Inferior parietal cortex (tissue), 1 donor: ENCODE data around the gene DPP3.

ENCODE experiments used
- DNase-seq: peaks from one replicate; pipeline ENCODE4 v3.0.0-alpha.2; 2016; ENCODE audit errors: extremely low spot score

The DPP3 gene

DNA sequence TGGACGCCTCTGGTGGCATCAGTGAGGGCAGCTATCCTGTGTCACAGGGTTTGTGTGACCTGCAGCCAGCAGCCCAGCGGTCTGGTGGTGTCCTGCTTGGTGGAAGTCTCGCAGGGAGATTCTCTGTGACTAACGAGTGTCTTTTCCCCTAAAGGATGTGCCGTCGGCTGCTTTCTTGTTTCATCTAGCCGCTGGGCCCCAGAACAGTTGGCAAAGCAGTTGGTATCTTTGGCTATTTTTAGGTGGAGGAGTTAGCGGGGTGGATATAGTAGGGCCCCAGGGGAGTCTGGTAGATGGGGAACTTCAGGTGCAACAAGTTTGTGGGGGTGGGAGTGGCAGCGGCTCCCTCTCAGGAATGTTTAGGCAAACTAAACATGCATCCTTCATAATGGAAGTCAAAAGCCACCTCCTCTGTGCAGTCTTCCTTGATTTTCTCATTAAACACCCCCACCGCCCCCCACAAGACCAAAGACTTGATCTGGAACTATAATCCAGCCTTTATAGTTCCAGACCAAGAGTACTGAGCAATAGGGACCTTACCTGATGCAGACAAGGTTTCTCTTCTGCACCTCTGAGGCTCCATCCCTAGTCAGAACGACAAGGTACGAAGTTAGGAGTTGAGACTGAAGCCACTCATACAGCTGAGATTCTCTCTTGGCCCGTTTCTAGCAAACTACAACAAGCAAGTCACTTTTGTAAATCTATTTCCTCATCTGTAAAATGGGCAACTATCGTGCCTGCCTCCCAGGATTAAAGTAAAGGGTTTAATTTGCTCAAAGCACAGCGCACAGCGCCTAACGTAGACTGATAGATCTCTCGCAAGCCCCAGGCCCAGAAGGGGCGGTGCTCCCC is 14.6 kb upstream of the DPP3 start:
- DNase-seq = no peak

DNA sequence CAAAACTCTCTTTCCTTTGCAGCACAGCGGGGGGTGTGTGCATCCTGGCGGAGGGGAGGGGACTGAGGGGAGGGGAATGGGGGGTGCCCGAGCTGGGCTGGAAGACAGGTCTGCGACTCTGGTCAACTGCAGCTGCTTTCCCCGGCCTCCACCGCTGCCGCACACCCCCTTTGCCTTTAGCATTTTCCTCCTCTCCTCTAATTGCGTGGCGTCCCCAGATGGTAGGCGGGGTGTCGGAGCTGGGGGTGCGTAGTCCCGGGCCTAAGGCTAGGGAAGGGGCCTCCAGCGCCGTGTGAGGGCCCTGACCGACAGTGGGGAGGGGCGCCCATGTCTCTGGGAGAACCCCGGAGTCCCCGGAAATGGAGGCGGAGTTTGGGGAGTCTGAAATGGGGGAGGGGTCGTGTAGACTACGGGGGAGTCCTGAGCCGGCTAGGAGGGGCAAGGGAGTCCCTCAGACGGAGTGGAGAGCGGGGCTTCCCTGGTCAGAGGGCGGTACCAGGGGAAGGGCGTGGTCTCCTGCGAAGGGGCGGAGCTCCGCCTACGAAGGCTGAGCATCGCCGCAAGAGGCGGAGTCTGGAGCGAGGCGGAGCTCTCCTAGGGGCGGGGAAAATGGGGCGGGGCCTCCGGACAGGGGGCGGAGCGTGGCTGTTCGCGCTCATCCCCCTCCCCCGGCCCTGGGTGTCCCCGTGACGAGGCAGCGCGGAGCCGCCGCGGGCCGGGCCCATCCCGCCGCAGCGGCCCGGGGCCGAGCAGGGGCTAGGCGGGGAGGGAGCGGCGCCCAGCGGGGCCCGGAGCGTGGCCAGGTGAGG is 13.8 kb upstream of the DPP3 start, which contains the start of gene PELI3:
TSS of gene PELI3 (plus strand) at position 681 of the 809 bp plus-strand sequence. CDS start 1,224 bp downstream, outside the sequence.
- DNase-seq = peak; percentile 85

DNA sequence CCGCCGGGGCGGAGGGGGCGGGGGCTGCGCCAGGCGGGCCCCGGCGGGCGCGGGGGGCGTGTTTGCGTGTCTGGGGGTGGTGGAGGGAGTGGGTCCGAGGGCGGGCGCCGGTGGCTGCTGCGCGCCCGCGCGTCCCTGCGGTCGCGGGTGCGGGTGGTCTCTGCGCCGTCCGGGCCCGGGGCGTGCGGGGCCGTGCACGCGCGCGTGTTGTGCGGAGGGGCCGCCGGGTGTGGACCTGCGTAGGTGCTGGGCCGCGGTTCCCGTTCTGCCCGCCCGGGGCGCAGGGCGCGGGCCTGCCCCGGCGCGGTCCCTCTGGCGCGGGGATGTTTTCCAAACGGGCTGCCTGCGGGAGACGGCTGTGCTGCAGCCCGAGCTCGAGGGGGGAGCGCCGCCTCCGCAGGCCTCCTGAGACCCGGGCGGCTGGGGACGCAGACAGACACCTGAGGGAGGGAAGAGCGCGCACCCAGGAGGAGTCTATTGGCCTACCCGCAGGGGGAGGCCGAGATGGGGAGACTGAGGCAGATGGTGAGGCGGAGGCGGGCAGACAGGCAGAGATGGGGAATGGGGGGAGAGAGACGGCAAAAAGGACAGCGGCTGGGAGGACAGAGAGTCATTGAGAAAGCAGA is 13.1 kb upstream of the DPP3 start:
- DNase-seq = no peak

DNA sequence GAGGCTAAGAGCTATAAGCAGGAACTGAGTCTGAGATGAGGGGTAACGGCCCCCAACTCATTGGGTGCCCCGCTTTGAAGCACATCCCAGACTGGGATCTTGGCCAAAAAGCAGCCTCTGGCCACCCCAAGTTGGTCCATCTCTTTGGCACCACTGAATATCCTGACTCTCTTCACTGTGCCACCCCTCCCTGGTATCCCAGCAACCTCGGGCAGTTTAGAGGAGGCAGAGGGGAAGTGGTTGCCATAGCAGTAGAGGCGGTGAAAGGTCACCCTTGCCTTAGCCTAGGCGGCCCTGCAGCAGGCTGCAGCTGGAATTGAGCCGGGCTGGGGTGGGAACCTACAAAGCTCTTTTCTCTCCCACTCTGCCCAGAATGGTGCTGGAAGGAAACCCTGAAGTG is 12.5 kb upstream of the DPP3 start:
- DNase-seq = no peak

DNA sequence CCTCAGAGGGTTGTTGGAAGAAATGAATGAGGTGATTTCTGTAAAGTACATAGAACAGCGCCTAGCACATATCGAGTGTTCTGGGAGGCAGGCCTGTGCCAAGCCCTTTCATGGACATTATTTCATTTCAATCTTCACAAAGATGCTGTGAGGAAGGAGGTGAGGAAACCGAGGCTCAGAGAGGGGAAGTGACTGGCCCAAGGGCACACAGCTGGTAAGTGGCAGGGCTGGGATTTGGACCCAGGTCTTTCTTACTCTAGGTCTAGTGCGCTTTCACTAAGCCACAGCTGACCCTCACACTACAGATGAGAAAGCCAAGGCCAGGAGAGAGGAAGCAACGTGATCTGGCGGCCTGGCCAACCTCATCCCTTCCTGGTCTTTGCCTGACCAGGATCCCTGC is 11.5 kb upstream of the DPP3 start:
- no peak for DNase-seq

DNA sequence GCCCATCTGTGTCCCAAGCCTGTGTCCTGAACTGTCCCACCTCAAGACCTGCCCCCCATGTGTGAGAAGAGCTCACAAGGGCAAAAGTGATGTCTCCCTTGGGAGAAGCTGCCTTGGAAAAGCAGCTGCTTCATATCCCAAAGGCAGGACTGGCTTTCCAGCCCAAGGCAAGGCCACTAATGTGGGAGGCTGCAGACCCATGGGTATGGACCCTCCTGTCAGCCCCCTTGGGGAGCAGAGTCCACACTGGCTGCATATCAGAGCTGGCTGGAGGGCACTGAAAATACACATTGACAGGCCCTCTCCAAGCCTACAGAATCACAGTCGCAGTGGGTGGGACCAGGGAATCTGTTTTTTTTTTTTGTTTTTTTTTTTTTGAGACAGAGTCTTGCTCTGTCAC is 10.8 kb upstream of the DPP3 start:
- no peak for DNase-seq

DNA sequence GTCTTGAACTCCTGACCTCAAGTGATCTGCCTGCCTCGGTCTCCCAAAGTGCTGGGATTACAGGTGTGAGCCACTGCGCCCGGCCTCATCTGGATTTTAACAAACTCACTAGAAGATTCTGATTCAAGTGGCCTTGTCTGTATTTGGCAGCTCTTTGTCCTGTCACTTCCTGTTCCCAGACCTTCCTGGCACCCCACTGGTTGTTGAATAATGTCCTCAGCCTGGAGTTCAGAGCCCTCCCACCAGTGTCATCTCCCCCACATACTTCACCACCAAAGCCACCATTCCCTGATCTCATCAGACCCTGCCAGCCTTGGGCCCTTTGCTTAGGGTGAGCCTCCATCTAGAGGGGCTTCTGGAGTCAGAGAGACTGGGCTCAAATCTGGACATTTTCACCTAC is 10.2 kb upstream of the DPP3 start:
- DNase-seq = no peak

GRCh38 chr11:66471142-66471541 is 9.1 kb upstream of the DPP3 start:
- no peak for DNase-seq

DNA sequence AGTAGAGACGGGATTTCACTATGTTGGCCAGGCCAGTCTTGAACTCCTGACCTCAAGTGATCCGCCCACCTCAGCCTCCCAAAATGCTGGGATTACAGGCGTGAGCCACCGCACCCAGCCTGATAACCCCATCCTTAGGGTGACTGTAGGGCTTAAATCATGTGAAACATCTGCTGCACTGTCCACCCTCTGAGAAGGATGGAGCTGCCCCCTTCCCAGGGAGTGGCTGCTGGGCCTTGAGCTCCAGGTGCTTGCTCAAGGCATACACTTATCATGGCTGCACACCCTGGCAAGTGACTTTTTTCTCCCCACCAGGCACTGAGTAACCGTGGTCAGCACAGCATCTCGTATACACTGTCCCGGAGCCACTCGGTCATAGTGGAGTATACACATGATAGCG is 8.2 kb upstream of the DPP3 start:
- DNase-seq = no peak

DNA sequence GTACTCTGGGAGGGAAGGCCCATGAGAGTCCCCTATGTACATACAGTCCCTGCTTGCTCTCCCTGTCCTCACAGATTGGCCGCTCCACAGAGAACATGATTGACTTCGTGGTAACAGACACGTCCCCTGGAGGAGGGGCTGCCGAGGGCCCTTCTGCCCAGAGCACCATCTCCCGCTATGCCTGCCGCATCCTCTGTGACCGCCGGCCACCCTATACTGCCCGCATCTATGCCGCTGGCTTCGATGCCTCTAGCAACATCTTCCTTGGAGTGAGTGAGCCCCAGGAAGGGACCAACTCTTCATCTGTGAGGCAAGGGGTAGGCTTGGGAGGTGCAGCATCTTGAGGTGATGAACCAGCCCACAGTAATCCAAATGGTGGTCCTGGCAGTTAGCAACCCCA is 7.1 kb upstream of the DPP3 start:
- DNase-seq = no peak

- no peak for DNase-seq
Observed at GRCh38 chr11:66473608-66474515, 6.4 kb upstream of the DPP3 start.

DNA sequence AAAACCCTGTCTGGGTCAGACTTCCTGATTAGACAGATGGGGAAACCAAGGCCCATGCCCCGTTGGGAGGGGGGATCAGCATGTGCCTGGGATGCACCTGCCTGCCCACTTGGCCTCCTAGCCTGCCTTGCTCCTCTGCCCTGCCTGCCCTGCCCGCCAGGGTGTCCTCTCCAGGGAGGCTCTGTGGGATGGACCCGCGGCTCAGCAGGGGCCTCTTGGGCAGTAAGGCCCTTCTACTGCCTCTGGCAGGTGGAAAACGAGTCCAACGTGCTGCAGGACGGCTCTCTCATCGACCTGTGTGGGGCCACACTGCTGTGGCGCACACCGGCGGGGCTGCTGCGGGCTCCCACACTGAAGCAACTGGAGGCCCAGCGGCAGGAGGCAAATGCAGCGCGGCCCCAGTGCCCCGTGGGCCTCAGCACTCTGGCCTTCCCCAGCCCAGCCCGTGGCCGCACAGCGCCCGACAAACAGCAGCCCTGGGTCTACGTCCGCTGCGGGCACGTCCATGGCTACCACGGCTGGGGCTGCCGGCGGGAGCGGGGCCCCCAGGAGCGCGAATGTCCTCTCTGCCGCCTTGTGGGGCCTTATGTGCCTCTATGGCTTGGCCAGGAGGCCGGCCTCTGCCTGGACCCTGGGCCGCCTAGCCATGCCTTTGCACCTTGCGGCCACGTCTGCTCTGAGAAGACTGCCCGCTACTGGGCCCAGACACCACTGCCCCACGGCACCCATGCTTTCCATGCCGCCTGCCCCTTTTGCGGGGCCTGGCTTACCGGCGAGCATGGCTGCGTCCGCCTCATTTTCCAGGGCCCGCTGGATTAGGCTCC is 4.7 kb upstream of the DPP3 start:
- DNase-seq = no peak

GRCh38 chr11:66476173-66476840 is 3.9 kb upstream of the DPP3 start:
- no peak for DNase-seq

GRCh38 chr11:66476841-66477251 is 3.4 kb upstream of the DPP3 start:
- no peak for DNase-seq

- no peak for DNase-seq
Observed at GRCh38 chr11:66477263-66478201, 2.7 kb upstream of the DPP3 start.

DNA sequence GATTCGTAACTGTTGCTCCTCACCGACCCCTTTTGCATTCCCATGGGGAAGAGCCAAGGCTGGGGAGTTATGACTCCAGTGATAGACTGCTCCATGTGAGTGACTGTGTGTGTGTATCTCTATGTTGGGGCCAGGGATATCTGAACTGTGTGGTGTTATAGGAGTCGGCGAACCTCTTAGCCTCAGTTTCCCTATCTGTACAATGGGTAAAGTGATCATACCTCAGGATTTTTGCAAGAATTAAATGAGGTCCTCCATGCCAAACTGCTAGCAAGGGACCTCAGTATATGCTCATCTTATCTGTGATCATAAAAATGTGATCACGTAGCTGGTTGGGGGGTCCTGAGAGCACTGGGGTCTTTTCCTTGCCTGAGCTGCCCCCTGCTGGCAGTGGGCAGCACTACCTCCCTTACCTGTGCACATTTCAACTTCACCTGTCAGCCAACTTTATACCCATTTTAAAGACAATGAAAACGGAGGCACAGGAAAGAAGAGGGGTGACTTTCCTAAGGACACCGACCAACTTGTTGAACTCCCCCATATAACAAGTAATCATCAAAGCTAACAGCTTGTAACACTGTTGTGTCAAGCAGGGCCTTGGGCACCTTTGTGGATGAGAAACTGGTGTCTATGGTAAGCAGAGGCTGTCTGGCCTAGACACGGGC is 1.4 kb upstream of the DPP3 start:
- no peak for DNase-seq

DNA sequence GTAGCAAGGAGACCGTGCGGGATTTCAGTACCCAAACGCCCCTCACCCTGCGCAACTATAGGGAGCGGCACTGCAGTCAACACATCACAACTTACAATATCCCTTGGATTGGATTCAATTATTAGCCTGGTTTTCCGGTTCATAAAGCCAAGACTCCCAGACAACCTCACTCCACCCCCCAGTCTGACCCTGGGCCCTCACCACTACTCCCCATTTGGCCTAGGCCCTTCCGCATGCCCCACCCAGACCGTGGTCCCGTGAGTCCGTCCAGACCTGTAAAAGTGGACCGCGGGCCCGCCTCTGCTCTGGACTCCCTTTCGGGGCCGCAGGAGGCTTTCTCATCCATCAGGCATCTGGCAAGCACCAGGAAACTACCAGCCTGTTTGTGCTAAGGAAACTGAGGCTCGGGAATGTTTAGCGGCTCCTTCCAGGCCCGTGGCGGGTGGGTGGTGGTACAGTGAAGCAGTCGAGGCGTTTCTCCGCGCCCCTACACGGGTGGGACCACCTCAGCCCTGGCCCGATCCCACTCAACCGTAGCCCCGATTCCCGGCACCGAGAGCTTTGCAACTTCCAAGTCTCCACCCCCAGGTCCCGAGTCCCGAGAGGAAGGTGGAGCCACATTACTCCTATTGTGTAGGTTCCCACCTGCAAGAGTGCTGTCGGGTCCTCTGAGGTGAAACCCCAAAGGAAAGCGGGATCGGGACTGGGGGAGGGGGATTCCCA is 679 bp upstream of the DPP3 start:
- no peak for DNase-seq
